PC-3 (cell line): ENCODE results near the gene KRTAP10-10.

ENCODE experiments used
- CTCF ChIP-seq: fragments of 300-600 bp; sonication (generic); conservative IDR thresholded peaks from 2 replicates; pipeline ENCODE4 v1.5.1; 2017; ENCODE audit warnings: antibody characterized with exemption, low read depth, mild to moderate bottlenecking, low read length
- EZH2 ChIP-seq: fragments of 300-600 bp; sonication (generic); IDR thresholded peaks from one replicate; pipeline ENCODE4 v1.6.1; 2017; ENCODE audit warnings: antibody characterized with exemption, mild to moderate bottlenecking, low read length; ENCODE audit not compliant: unreplicated experiment
- EZH2phosphoT487 ChIP-seq: fragments of 300-600 bp; sonication (generic); IDR thresholded peaks from 2 replicates; pipeline ENCODE4 v1.6.1; 2018; ENCODE audit warnings: mild to moderate bottlenecking, antibody characterized with exemption, low read length, borderline replicate concordance

GRCh38 chr21:44667612-44668011 is 30.5 kb downstream of the KRTAP10-10 start:
- no peak for TF ChIP-seq CTCF
- TF ChIP-seq EZH2: no peak
- TF ChIP-seq EZH2phosphoT487: no peak
